MM.1S (cell line): ENCODE data around the gene PAPSS2.

Experiments
- DNase-seq: peaks from one replicate; pipeline ENCODE4 v3.0.0-alpha.2; 2015
- H2AFZ ChIP-seq: fragments of 300-600 bp; sonication (generic); 2 replicates; pipeline ENCODE4 v1.6.0; 2016; ENCODE audit warnings: antibody characterized with exemption, low read length
- H3F3A ChIP-seq: fragments of 300-600 bp; sonication (generic); 2 replicates; pipeline ENCODE4 v1.6.1; 2016; ENCODE audit warnings: mild to moderate bottlenecking, antibody characterized with exemption, low read length, moderate library complexity, mixed read lengths; ENCODE audit not compliant: insufficient read depth
- H3K27ac ChIP-seq: fragments of 300-600 bp; sonication (generic); 2 replicates; pipeline ENCODE4 v1.5.1; 2016; ENCODE audit warnings: mild to moderate bottlenecking, low read length
- H3K27me3 ChIP-seq: fragments of 300-600 bp; sonication (generic); replicated peaks from 2 replicates; pipeline ENCODE4 v1.6.0; 2016; ENCODE audit warnings: low read length; ENCODE audit not compliant: insufficient read depth
- H3K36me3 ChIP-seq: fragments of 300-600 bp; sonication (generic); replicated peaks from 2 replicates; pipeline ENCODE4 v1.6.1; 2016; ENCODE audit warnings: mild to moderate bottlenecking, low read length, mixed read lengths; ENCODE audit not compliant: insufficient read depth
- H3K4me1 ChIP-seq: fragments of 300-600 bp; sonication (generic); 2 replicates; pipeline ENCODE4 v1.6.1; 2016; ENCODE audit warnings: low read length, mixed read lengths
- H3K4me2 ChIP-seq: fragments of 300-600 bp; sonication (generic); 2 replicates; pipeline ENCODE4 v1.6.0; 2016; ENCODE audit warnings: low read depth, low read length
- H3K4me3 ChIP-seq: fragments of 300-600 bp; sonication (generic); 2 replicates; pipeline ENCODE4 v1.5.1; 2016; ENCODE audit warnings: low read length, mixed read lengths
- H3K79me2 ChIP-seq: fragments of 300-600 bp; sonication (generic); 2 replicates; pipeline ENCODE4 v1.6.1; 2016; ENCODE audit warnings: mixed run types, low read length, mixed read lengths
- H3K9ac ChIP-seq: fragments of 300-600 bp; sonication (generic); 2 replicates; pipeline ENCODE4 v1.6.1; 2016; ENCODE audit warnings: low read length, mixed read lengths
- H3K9me2 ChIP-seq: fragments of 300-600 bp; sonication (generic); replicated peaks from 2 replicates; pipeline ENCODE4 v1.6.1; 2016; ENCODE audit warnings: mild to moderate bottlenecking, low read length, mixed read lengths; ENCODE audit not compliant: insufficient read depth
- H3K9me3 ChIP-seq: fragments of 300-600 bp; sonication (generic); replicated peaks from 2 replicates; pipeline ENCODE4 v1.6.1; 2016; ENCODE audit warnings: mild to moderate bottlenecking, low read length, mixed read lengths; ENCODE audit not compliant: insufficient read depth
- H4K20me1 ChIP-seq: fragments of 300-600 bp; sonication (generic); 2 replicates; pipeline ENCODE4 v1.6.1; 2016; ENCODE audit warnings: mild to moderate bottlenecking, low read length, moderate library complexity, mixed read lengths; ENCODE audit not compliant: insufficient read depth
- EZH2 ChIP-seq: fragments of 300-600 bp; sonication (generic); optimal IDR thresholded peaks from 2 replicates; pipeline ENCODE3; 2017; ENCODE audit warnings: low read depth, mild to moderate bottlenecking, antibody characterized with exemption, low read length, mixed read lengths
- EZH2phosphoT487 ChIP-seq: fragments of 300-600 bp; sonication (generic); IDR thresholded peaks from 2 replicates; pipeline ENCODE4 v1.6.1; 2018; ENCODE audit warnings: antibody characterized with exemption, low read length
- TF ChIP-seq, protein P1 (sequence below): fragments of 300-600 bp; sonication (generic); IDR thresholded peaks from 2 replicates; pipeline ENCODE4 v1.5.1; 2016; ENCODE audit warnings: antibody characterized with exemption, low read length, mixed read lengths

The PAPSS2 gene

GRCh38 chr10:87660484-87661133, 931 bp downstream of the PAPSS2 start:
- peaks cover 7% of the 10 kb centered on the region; the same call in 1 of the 2 replicates for H3K4me1 ChIP-seq
- H3K9me3 ChIP-seq, result no peaks in the 10 kb centered on the region
- H3K27me3 ChIP-seq, result 0 out of 2 replicates have a peak, but pooled peaks cover 7% of the 10 kb centered on the region
- DNase-seq, result peak; percentile 11
- no peaks in the 10 kb centered on the region for H3F3A ChIP-seq
- TF ChIP-seq, protein P1, sequence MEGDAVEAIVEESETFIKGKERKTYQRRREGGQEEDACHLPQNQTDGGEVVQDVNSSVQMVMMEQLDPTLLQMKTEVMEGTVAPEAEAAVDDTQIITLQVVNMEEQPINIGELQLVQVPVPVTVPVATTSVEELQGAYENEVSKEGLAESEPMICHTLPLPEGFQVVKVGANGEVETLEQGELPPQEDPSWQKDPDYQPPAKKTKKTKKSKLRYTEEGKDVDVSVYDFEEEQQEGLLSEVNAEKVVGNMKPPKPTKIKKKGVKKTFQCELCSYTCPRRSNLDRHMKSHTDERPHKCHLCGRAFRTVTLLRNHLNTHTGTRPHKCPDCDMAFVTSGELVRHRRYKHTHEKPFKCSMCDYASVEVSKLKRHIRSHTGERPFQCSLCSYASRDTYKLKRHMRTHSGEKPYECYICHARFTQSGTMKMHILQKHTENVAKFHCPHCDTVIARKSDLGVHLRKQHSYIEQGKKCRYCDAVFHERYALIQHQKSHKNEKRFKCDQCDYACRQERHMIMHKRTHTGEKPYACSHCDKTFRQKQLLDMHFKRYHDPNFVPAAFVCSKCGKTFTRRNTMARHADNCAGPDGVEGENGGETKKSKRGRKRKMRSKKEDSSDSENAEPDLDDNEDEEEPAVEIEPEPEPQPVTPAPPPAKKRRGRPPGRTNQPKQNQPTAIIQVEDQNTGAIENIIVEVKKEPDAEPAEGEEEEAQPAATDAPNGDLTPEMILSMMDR, result no peak
- TF ChIP-seq EZH2phosphoT487 (no peak), EZH2 (no peak)
- H3K36me3 ChIP-seq, result no peaks in the 10 kb centered on the region
- peak overlapping the region; percentile 95 for H2AFZ ChIP-seq
- no peak overlapping the region for H3K27ac ChIP-seq
- H4K20me1 ChIP-seq, result no peaks in the 10 kb centered on the region
- peak overlapping the region; percentile 51; the same call in 1 of the 2 replicates for H3K9ac ChIP-seq
- no peaks in the 10 kb centered on the region for H3K9me2 ChIP-seq
- H3K79me2 ChIP-seq, result no peaks in the 10 kb centered on the region
- peak overlapping the region; percentile 96 for H3K4me2 ChIP-seq
- peak overlapping the region; percentile 80 for H3K4me3 ChIP-seq

DNA sequence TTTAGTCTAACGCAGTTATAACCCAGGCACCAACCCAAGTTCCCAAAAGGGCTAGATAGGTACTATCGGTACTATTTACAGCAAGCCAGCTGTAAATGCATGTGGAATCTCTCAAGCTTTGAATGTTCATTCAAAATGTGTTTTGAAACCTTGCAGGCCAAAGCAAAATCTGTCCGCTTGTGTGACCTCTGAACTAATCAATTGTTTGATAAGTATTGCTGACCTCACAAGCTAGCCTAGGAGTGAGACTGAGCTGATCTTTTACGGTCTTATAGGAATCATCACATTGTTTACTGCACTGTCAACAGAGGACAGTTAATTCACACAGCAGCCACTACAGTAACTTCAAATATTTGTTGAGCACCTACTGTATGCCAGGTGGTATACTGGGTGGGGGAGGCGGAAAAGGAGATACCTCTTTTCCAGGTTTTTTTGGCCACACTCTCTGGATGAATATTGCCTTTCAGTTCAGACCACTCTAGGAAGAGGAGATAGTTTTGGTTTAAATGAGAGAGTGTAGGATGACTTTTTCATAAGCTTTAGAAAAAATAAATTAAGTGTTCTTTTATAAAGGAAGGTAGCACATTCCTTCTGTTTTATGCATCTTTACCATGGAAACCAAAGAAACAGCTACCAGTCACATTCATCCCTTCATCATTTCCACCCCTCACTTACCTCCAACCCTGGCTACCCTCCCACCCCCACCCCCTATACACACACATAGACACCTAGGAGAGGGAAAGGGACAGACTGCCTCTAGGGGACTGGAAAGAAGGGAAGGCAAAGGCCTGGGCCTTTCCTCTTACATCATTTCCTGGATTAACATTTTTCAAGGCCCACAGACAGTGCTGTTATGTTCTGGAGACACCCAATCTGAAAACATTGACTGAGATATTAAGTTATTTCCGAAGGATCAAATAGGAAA, 2.4 kb downstream of the PAPSS2 start:
- H3K36me3 ChIP-seq, result no peaks in the 10 kb centered on the region
- H3K9ac ChIP-seq, result no peak overlapping the region
- no peaks in the 10 kb centered on the region for H4K20me1 ChIP-seq
- no peaks in the 10 kb centered on the region for H3K9me3 ChIP-seq
- no peak overlapping the region for H3K4me3 ChIP-seq
- H2AFZ ChIP-seq, result no peak overlapping the region
- TF ChIP-seq, protein P1, result no peak
- TF ChIP-seq EZH2 (no peak), EZH2phosphoT487 (no peak)
- 0 out of 2 replicates have a peak, but pooled peaks cover 7% of the 10 kb centered on the region for H3K27me3 ChIP-seq
- DNase-seq, result no peak
- H3F3A ChIP-seq, result no peaks in the 10 kb centered on the region
- 0 out of 2 replicates have a peak, but pooled peaks cover 4% of the 10 kb centered on the region for H3K4me1 ChIP-seq
- H3K4me2 ChIP-seq, result no peak overlapping the region
- H3K9me2 ChIP-seq, result no peaks in the 10 kb centered on the region
- H3K79me2 ChIP-seq, result no peaks in the 10 kb centered on the region
- H3K27ac ChIP-seq, result no peak overlapping the region

- H3K79me2 ChIP-seq, result no peaks in the 10 kb centered on the region
- H2AFZ ChIP-seq, result no peak overlapping the region
Observed at GRCh38 chr10:87664276-87664701, 4.6 kb downstream of the PAPSS2 start.

More at GRCh38 chr10:87664276-87664701, 4.6 kb downstream of the PAPSS2 start:
- Histone ChIP-seq H3K9me2 (no peaks in the 10 kb centered on the region), H3K27ac (no peak overlapping the region), H3K9ac (no peak overlapping the region), H4K20me1 (no peaks in the 10 kb centered on the region), H3F3A (no peaks in the 10 kb centered on the region), H3K27me3 (0 out of 2 replicates have a peak, but pooled peaks cover 7% of the 10 kb centered on the region), H3K4me1 (0 out of 2 replicates have a peak, but pooled peaks cover 4% of the 10 kb centered on the region), H3K36me3 (no peaks in the 10 kb centered on the region), H3K9me3 (no peaks in the 10 kb centered on the region), H3K4me2 (no peak overlapping the region), H3K4me3 (no peak overlapping the region)
- no peak for DNase-seq
- TF ChIP-seq EZH2, result no peak
- TF ChIP-seq, protein P1, result no peak
- no peak for TF ChIP-seq EZH2phosphoT487
